Heart left ventricle (tissue), 13 donors: ENCODE results near the gene MIA2.

Source experiments
- POLR2A ChIP-seq, 2 donors: fragments of 450-650 bp; IDR thresholded peaks; one replicate each; pipeline ENCODE4 v1.6.1; 2017; ENCODE audit warnings: antibody characterized with exemption in 2 of 2, mild to moderate bottlenecking in 2 of 2, moderate library complexity in 2 of 2
- TF ChIP-seq, protein P1 (sequence below), 12 donors: fragments of 200-600 bp; sonication (generic) in 4 of 12; IDR thresholded peaks; one replicate each; pipeline versions ENCODE4 v1.5.0 to v1.8.0; 2018 to 2022; ENCODE audit warnings: antibody characterized with exemption in 12 of 12, mild to moderate bottlenecking in 5 of 12
- donor health status: ischemic (EF 13 %, LVEDD 7.1; RV severe dilation, severe dysfunction).
- donor health status: DM: no; HTN: yes; CAD: no.
- donor health status: DM: no; HTN: no; CAD: no.
- donor health status: ischemic (EF 25% LVEDD 6.9; RV normal size, moderate dysfunction).
- donor health status: ischemic (EF 25% LVEDD 5.7; RV mildly dilated, moderate dysfunction).
- donor health status: ischemic (EF 35%, LVEDD 5.7; RV mildly dilated, moderate dysfunction).
- donor health status: nonischemic (EF 11% LVEDD 7.7; RV severe dilation, severe dysfunction).
- donor health status: DM: yes; HTN: yes; CAD: no.
- donor health status: PGD.
- donor health status: ischemic (EF 29% LVEDD 5.4; RV normal size, mild dysfunction).
- donor health status: nonischemic (EF 23%, LVEDD 6.1; RV moderate dilation, normal function).

DNA sequence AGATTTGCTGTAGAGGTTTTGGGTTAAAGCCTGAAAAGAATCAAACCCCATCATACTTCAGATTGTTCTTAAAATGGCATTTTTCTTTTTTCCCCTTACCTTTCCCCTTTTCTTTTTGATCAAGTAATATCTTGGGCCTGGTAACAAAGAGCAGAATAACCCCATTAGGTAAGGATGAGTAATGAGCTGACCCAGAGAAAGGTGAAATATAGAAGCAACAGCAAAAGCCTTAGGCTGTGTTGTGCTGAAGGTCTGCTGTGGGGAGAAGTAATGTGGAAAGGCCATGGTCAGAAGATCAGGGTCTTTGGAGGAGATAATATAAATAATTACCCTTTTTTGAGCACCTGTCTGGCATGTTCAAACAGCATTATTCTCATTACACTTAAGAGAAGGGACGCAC, 42.3 kb downstream of the MIA2 start:
- TF ChIP-seq, protein P1, sequence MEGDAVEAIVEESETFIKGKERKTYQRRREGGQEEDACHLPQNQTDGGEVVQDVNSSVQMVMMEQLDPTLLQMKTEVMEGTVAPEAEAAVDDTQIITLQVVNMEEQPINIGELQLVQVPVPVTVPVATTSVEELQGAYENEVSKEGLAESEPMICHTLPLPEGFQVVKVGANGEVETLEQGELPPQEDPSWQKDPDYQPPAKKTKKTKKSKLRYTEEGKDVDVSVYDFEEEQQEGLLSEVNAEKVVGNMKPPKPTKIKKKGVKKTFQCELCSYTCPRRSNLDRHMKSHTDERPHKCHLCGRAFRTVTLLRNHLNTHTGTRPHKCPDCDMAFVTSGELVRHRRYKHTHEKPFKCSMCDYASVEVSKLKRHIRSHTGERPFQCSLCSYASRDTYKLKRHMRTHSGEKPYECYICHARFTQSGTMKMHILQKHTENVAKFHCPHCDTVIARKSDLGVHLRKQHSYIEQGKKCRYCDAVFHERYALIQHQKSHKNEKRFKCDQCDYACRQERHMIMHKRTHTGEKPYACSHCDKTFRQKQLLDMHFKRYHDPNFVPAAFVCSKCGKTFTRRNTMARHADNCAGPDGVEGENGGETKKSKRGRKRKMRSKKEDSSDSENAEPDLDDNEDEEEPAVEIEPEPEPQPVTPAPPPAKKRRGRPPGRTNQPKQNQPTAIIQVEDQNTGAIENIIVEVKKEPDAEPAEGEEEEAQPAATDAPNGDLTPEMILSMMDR (IDR thresholded peaks at IDR 0.05): no peak
- TF ChIP-seq POLR2A (IDR thresholded peaks at IDR 0.05): no peak
